Osteoblast (primary cell): ENCODE measurements around the gene CELSR2. TPM values are rescaled to one million over a fixed set of nuclear protein-coding genes. Genes with fewer than 3 reads are reported as not detected.

ENCODE experiments used
- DNase-seq: peaks from one replicate; pipeline ENCODE4 v3.0.0; 2011; ENCODE audit warnings: low spot score, mixed read lengths; ENCODE audit not compliant: insufficient read length; ENCODE audit errors: missing footprints
- H2AFZ ChIP-seq: 2 replicates; pipeline ENCODE4 v1.6.0; 2011; ENCODE audit warnings: mild to moderate bottlenecking, low read length
- H3K27ac ChIP-seq: 2 replicates; pipeline ENCODE4 v1.5.1; 2011; ENCODE audit warnings: mild to moderate bottlenecking, low read depth, low read length, moderate library complexity
- H3K27me3 ChIP-seq: 2 replicates; pipeline ENCODE4 v1.6.0; 2012; ENCODE audit warnings: mild to moderate bottlenecking, control low read depth, inconsistent platforms, low read length, moderate library complexity; ENCODE audit not compliant: insufficient read depth
- H3K36me3 ChIP-seq: 2 replicates; pipeline ENCODE4 v1.5.1; 2011; ENCODE audit warnings: mild to moderate bottlenecking, low read length, control low read depth, moderate library complexity; ENCODE audit not compliant: insufficient read depth
- H3K4me1 ChIP-seq: 2 replicates; pipeline ENCODE4 v1.5.1; 2011; ENCODE audit warnings: mild to moderate bottlenecking, low read length, control low read depth, moderate library complexity; ENCODE audit not compliant: insufficient read depth
- H3K4me2 ChIP-seq: 2 replicates; pipeline ENCODE4 v1.6.0; 2011; ENCODE audit warnings: mild to moderate bottlenecking, low read length; ENCODE audit not compliant: insufficient read depth
- H3K4me3 ChIP-seq: fragments of 200-600 bp; sonication (generic); 3 replicates; pipeline ENCODE4 v1.5.1; 2012; ENCODE audit warnings: mild to moderate bottlenecking, low read length, inconsistent platforms; ENCODE audit not compliant: insufficient read depth
- H3K79me2 ChIP-seq: 2 replicates; pipeline ENCODE4 v1.6.0; 2012; ENCODE audit warnings: mild to moderate bottlenecking, low read length, control low read depth, inconsistent platforms; ENCODE audit not compliant: insufficient read depth
- H3K9me3 ChIP-seq: 2 replicates; pipeline ENCODE4 v1.5.1; 2011; ENCODE audit warnings: low read depth, low read length, control low read depth
- H4K20me1 ChIP-seq: 2 replicates; pipeline ENCODE4 v1.6.0; 2012; ENCODE audit warnings: mild to moderate bottlenecking, low read length, control low read depth; ENCODE audit not compliant: insufficient read depth
- total RNA-seq: library from RNA; depleted of rRNA; stranded (reverse); fragments of >200 nt; gene quantifications from 2 replicates; pipeline ENCODE4 v1.2.3, GENCODE V29; 2012
- TF ChIP-seq, protein P1 (sequence below): IDR thresholded peaks from 2 replicates; pipeline ENCODE4 v1.5.1; 2011; ENCODE audit warnings: mild to moderate bottlenecking, low read depth, low read length, moderate library complexity; ENCODE audit errors: extremely low read depth

The CELSR2 gene
- total RNA-seq, 1 donor, result 1.4 TPM

DNA sequence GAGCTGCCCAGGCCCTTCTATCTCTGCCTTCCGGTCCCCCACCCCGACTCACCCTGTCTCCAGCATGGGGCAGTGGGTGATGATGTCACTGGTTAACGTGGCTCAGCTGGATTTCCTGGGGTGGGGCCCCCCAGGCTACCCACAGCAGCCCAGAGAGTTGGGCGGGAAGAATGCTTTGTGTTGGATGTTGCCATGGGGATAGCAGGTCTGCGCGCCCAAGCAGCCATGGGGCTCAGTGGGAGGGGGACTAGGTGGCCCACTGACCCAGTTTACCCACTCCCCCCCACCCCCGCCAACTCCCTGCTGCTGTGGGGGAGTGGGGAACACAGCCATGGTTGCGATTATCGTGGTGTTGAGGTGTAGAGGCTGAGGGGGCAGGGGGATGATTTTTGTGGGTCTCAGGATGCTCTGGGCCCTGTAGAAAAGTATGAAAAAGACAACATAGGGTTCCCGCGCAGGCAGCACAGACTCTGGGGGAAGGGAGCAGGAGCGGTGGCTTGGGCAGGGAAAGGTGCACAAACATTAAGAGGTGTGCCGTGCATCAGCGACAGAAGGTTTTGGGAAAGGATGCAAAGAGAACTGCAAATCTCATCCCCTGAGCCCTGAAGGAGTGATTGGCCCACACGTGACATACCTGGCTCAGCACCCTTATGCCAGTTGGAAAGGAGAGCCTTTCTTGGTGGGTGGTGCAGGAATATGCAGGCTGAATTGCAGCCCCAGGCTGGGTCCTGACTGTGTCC lies 8.5 kb downstream of the CELSR2 start:
- no peak overlapping the region for H3K4me2 ChIP-seq
- no peak overlapping the region for H2AFZ ChIP-seq
- H3K4me3 ChIP-seq, result no peak overlapping the region
- H3K36me3 ChIP-seq, result no peaks in the 10 kb centered on the region
- no peaks in the 10 kb centered on the region for H4K20me1 ChIP-seq
- H3K9me3 ChIP-seq, result no peaks in the 10 kb centered on the region
- H3K4me1 ChIP-seq, result peaks cover 14% of the 10 kb centered on the region
- TF ChIP-seq, protein P1, sequence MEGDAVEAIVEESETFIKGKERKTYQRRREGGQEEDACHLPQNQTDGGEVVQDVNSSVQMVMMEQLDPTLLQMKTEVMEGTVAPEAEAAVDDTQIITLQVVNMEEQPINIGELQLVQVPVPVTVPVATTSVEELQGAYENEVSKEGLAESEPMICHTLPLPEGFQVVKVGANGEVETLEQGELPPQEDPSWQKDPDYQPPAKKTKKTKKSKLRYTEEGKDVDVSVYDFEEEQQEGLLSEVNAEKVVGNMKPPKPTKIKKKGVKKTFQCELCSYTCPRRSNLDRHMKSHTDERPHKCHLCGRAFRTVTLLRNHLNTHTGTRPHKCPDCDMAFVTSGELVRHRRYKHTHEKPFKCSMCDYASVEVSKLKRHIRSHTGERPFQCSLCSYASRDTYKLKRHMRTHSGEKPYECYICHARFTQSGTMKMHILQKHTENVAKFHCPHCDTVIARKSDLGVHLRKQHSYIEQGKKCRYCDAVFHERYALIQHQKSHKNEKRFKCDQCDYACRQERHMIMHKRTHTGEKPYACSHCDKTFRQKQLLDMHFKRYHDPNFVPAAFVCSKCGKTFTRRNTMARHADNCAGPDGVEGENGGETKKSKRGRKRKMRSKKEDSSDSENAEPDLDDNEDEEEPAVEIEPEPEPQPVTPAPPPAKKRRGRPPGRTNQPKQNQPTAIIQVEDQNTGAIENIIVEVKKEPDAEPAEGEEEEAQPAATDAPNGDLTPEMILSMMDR, result no peak
- no peaks in the 10 kb centered on the region for H3K79me2 ChIP-seq
- H3K27me3 ChIP-seq, result no peaks in the 10 kb centered on the region
- peak; percentile 46 for DNase-seq
- H3K27ac ChIP-seq, result no peak overlapping the region

DNA sequence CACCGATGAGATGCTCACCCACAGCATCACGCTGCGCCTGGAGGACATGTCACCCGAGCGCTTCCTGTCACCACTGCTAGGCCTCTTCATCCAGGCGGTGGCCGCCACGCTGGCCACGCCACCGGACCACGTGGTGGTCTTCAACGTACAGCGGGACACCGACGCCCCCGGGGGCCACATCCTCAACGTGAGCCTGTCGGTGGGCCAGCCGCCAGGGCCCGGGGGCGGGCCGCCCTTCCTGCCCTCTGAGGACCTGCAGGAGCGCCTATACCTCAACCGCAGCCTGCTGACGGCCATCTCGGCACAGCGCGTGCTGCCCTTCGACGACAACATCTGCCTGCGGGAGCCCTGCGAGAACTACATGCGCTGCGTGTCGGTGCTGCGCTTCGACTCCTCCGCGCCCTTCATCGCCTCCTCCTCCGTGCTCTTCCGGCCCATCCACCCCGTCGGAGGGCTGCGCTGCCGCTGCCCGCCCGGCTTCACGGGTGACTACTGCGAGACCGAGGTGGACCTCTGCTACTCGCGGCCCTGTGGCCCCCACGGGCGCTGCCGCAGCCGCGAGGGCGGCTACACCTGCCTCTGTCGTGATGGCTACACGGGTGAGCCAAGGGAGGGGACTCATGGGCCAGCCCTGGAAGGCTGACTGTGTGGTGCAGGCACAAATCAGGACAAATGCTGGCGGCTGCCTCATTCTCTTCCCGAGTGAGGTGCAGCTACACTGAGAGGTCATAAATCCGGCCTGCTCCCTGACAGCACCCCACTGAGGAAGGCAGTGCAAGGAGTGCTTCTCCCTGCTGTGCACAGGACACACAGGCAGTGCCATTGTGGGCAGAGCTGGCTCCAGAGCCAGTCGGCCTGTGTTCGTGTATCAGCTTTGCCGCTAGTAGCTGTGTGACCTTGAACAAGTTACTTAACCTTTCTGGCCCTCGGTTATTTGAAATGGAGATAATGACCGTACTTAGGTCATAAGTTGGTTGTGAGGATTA lies 9.4 kb downstream of the CELSR2 start:
- no peak overlapping the region for H3K4me2 ChIP-seq
- no peak overlapping the region for H3K27ac ChIP-seq
- no peaks in the 10 kb centered on the region for H3K9me3 ChIP-seq
- peaks cover 9% of the 10 kb centered on the region for H3K4me1 ChIP-seq
- H3K27me3 ChIP-seq, result no peaks in the 10 kb centered on the region
- no peak overlapping the region for H3K4me3 ChIP-seq
- H2AFZ ChIP-seq, result no peak overlapping the region
- no peaks in the 10 kb centered on the region for H3K36me3 ChIP-seq
- TF ChIP-seq, protein P1, result no peak
- DNase-seq, result peak; percentile 86
- no peaks in the 10 kb centered on the region for H4K20me1 ChIP-seq
- H3K79me2 ChIP-seq, result no peaks in the 10 kb centered on the region

DNA sequence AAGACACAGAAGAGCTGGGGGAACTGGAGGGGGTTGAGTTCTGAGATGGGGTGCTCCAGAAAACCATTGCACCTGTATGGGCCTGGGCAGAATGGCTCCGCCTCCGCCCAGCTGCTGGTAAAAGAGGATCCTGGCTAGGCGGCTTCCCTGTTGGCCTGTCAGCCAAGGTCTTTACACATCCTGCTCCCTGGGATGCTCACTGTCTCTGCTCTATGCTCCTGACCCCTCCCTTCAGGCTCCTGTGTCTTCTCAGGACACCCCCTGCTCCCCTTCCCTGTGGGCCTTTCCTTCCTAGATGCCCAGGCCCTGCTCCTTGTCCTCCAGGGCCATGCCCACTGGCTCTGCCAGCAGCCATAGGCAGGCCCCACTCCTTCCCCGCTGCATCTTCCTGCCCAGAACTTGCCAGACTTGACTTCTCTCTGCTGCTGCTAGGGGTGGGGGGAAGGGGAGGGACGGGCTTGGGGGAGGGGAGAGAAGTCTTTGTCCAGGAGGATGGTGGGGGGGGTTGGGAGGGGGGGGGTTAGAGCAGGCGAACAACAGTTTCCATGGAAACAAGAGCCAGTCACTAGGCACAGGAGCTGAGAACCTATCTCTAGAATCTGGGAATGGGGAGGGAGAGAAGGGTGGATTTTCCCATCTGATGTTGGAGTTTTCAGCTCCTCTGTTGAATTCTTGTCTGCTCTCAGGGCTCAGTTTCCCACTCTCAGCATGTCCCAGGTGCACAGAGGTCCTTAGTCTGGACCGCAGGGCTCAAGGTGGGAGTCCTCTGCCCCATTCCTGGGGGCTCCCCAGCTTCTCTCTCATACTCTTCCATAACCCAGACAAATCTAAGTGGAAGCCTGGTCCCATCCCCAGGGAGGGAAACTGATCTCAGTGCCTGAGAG lies 10.6 kb downstream of the CELSR2 start:
- Histone ChIP-seq H3K36me3 (no peaks in the 10 kb centered on the region), H3K4me3 (no peak overlapping the region), H3K27ac (no peak overlapping the region), H3K79me2 (no peaks in the 10 kb centered on the region), H3K4me1 (no peaks in the 10 kb centered on the region), H3K27me3 (no peaks in the 10 kb centered on the region), H3K9me3 (no peaks in the 10 kb centered on the region), H2AFZ (no peak overlapping the region), H4K20me1 (no peaks in the 10 kb centered on the region), H3K4me2 (no peak overlapping the region)
- TF ChIP-seq, protein P1, result no peak
- DNase-seq, result peak; percentile 84
